PC-9 (cell line): ENCODE results near the gene UBLCP1. TPM values are rescaled to one million over a fixed set of nuclear protein-coding genes. Genes with fewer than 3 reads are reported as not detected.

ENCODE experiments used
- BruUV-seq: library from RNA; stranded (reverse); fragments of 400-500 nt; replicated peaks from 2 replicates; lab custom pipeline; 2021; lab: Mats Ljungman, UMichigan
- CTCF ChIA-PET: fragments of 300-600 bp; sonication (Branson Sonifier 250); formaldehyde crosslinking; loops from one replicate; lab custom pipeline; 2022; ENCODE audit warnings: antibody characterized with exemption; lab: Charles Lee
- POLR2A ChIA-PET: fragments of 300-600 bp; sonication (Branson Sonifier 250); formaldehyde crosslinking; loops from one replicate; lab custom pipeline; 2022; ENCODE audit warnings: antibody characterized with exemption; ENCODE audit not compliant: unreplicated experiment; lab: Charles Lee
- DNase-seq, 2 experiments: peaks; one replicate each; pipeline versions ENCODE4 v3.0.0 to v3.0.0-alpha.2; 2015 to 2022; ENCODE audit warnings: mixed read lengths in 1 of 2
- H2AFZ ChIP-seq: fragments of 200-600 bp; sonication (generic); 2 replicates; pipeline ENCODE4 v1.8.1; 2017; ENCODE audit warnings: antibody characterized with exemption
- H3F3A ChIP-seq: fragments of 200-600 bp; sonication (generic); 2 replicates; pipeline ENCODE4 v1.8.1; 2017; ENCODE audit warnings: antibody characterized with exemption, mild to moderate bottlenecking, low read depth; ENCODE audit not compliant: insufficient read depth
- H3K27ac ChIP-seq: fragments of 200-600 bp; sonication (generic); 2 replicates; pipeline ENCODE4 v1.6.1; 2016; ENCODE audit warnings: mixed run types
- H3K27me3 ChIP-seq: fragments of 200-600 bp; sonication (generic); 2 replicates; pipeline ENCODE4 v1.6.1; 2016; ENCODE audit warnings: low read depth, mixed run types; ENCODE audit not compliant: insufficient read depth
- H3K36me3 ChIP-seq: fragments of 200-600 bp; sonication (generic); 2 replicates; pipeline ENCODE4 v1.6.1; 2016; ENCODE audit warnings: low read depth, mixed run types
- H3K4me1 ChIP-seq: fragments of 200-600 bp; sonication (generic); replicated peaks from 2 replicates; pipeline ENCODE4 v1.6.1; 2016; ENCODE audit warnings: mixed run types; ENCODE audit not compliant: insufficient read depth
- H3K4me2 ChIP-seq: fragments of 200-600 bp; sonication (generic); 2 replicates; pipeline ENCODE4 v1.6.1; 2017; ENCODE audit warnings: mixed run types
- H3K4me3 ChIP-seq: fragments of 200-600 bp; sonication (generic); 2 replicates; pipeline ENCODE4 v1.6.1; 2016; ENCODE audit warnings: mixed run types
- H3K79me2 ChIP-seq: fragments of 200-600 bp; sonication (generic); 2 replicates; pipeline ENCODE4 v1.6.1; 2017; ENCODE audit warnings: low read depth, mixed run types
- H3K9me2 ChIP-seq: fragments of 200-600 bp; sonication (generic); 2 replicates; pipeline ENCODE4 v1.8.1; 2017; ENCODE audit warnings: mild to moderate bottlenecking; ENCODE audit not compliant: insufficient read depth
- H3K9me3 ChIP-seq: fragments of 200-600 bp; sonication (generic); 2 replicates; pipeline ENCODE4 v1.8.1; 2016; ENCODE audit warnings: low read depth; ENCODE audit not compliant: insufficient read depth
- H4K20me1 ChIP-seq: fragments of 200-600 bp; sonication (generic); 2 replicates; pipeline ENCODE4 v1.8.1; 2017; ENCODE audit not compliant: insufficient read depth
- CTCF ChIP-seq: fragments of 200-600 bp; sonication (generic); conservative IDR thresholded peaks from 2 replicates; pipeline ENCODE4 v1.6.1; 2017; ENCODE audit warnings: mixed run types, antibody characterized with exemption, mild to moderate bottlenecking, moderate library complexity
- EZH2 ChIP-seq: fragments of 200-600 bp; sonication (generic); IDR thresholded peaks from 2 replicates; pipeline ENCODE4 v1.8.0; 2017; ENCODE audit warnings: antibody characterized with exemption, low read depth
- intact Hi-C: fragments of 100-400 bp; cut with micrococcal nuclease; formaldehyde crosslinking; loops from one replicate; pipeline ENCODE4 v1.10.0; 2022; ENCODE audit not compliant: unreplicated experiment
- total RNA-seq: library from RNA; stranded (reverse); gene quantifications from 2 replicates; pipeline ENCODE4 v1.2.3, GENCODE V29; 2021

UBLCP1 gene
- total RNA-seq, 1 experiment from 2014 or later: 27.8 TPM

DNA sequence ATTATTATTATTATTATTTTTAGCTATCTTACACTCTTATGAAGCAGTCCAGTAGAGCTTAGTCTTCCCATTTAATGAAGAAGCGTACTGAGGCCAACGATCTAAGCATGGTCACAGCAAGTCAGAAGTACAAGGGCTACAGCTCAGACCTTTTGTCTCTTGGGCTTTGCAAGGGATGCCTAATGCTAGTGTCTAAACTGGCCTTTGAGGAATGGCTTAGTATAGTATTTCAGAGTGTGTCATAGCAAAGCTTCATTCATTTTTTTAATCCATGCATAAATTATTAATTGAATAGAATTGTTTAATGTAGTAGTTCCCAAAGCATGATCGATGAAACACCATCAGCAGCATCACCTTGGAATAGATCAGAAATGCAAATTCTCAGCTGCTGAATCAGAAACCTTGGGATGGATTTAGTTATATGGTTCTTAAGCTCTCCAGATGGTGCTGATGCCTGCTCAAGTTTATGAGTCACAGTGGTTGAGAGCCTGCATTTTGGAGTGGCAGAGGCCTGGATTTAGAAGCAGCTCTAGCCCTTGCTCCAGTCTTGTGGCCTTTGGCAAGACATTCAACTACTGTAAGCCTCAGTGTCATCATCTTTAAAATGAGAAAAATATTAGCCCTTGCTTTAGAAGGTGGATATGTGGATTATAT lies 61.1 kb downstream of the UBLCP1 start:
- BruUV-seq: no TSS peak
- Histone ChIP-seq H3K4me2 (no peak overlapping the region), H3K4me1 (no peaks in the 10 kb centered on the region), H2AFZ (no peak overlapping the region), H4K20me1 (no peaks in the 10 kb centered on the region), H3K27me3 (peaks cover 14% of the 10 kb centered on the region), H3K9me3 (no peaks in the 10 kb centered on the region), H3K36me3 (no peaks in the 10 kb centered on the region), H3K4me3 (no peak overlapping the region), H3K9me2 (no peaks in the 10 kb centered on the region), H3K27ac (no peak overlapping the region), H3K79me2 (no peaks in the 10 kb centered on the region), H3F3A (no peaks in the 10 kb centered on the region)
- CTCF ChIA-PET: interaction anchor here (0.6 kb wide), 1 partner anchor 9 kb away, joined by 3 read pairs; no protein-coding TSS in a partner anchor
- intact Hi-C loops: no loop called here
- POLR2A ChIA-PET: interaction anchor here (0.6 kb wide), 1 partner anchor 33 kb away, joined by 3 read pairs; no protein-coding TSS in a partner anchor
- TF ChIP-seq CTCF (no peak), EZH2 (no peak)
- DNase-seq: no peak

GRCh38 chr5:159324986-159325385 lies 61.9 kb downstream of the UBLCP1 start:
- no peak for DNase-seq

More at GRCh38 chr5:159324986-159325385, 61.9 kb downstream of the UBLCP1 start:
- H3K79me2 ChIP-seq: no peaks in the 10 kb centered on the region
- no peak for TF ChIP-seq EZH2
- TF ChIP-seq CTCF: no peak
- H2AFZ ChIP-seq: no peak overlapping the region
- no peaks in the 10 kb centered on the region for H3K36me3 ChIP-seq
- H3K4me3 ChIP-seq: no peak overlapping the region
- H3K9me2 ChIP-seq: no peaks in the 10 kb centered on the region
- no peaks in the 10 kb centered on the region for H4K20me1 ChIP-seq
- no peak overlapping the region for H3K4me2 ChIP-seq
- peaks cover 17% of the 10 kb centered on the region for H3K27me3 ChIP-seq
- H3K9me3 ChIP-seq: no peaks in the 10 kb centered on the region
- no TSS peak for BruUV-seq
- intact Hi-C loops: no loop called here
- ChIA-PET POLR2A (interaction anchor here (0.6 kb wide), 1 partner anchor 592 kb away, joined by 15 read pairs; no protein-coding TSS in a partner anchor), CTCF (interaction anchor here (0.6 kb wide), 1 partner anchor 8 kb away, joined by 3 read pairs; no protein-coding TSS in a partner anchor)
- no peaks in the 10 kb centered on the region for H3F3A ChIP-seq
- H3K4me1 ChIP-seq: no peaks in the 10 kb centered on the region
- H3K27ac ChIP-seq: no peak overlapping the region
